Measurements from ENCODE around the gene AP1B1. TPM values are rescaled to one million over a fixed set of nuclear protein-coding genes. Genes with fewer than 3 reads are reported as not detected.

AP1B1 gene
- total RNA-seq, 4 donors from 2014 or later = 63.5 to 144 (median 95.4) TPM

GRCh38 chr22:29306835-29307595 lies 81.4 kb downstream of the AP1B1 start:
- Histone ChIP-seq H3K4me1 (peaks cover 60 to 87% (median 60%) of the 10 kb centered on the region in 3 donors), H3K9me3 (no peaks in the 10 kb centered on the region), H3K4me3 (peak overlapping the region; percentile 69 to 98 (median 74)), H3K27ac (peak overlapping the region; percentile 88 to 96 (median 90)), H3K27me3 (no peaks in the 10 kb centered on the region), H3K36me3 (peaks cover 0 to 4% (median 0%) of the 10 kb centered on the region in 3 donors)
- intact Hi-C loops (cut with DNase I) = no loop called here
- 0% methylated on average over 28 of the region's 83 CpGs; no CpG with 5 or more reads in 1 of the 2 donors for WGBS, 2 donors
- no peak for DNase-seq
- TF ChIP-seq, protein P1, sequence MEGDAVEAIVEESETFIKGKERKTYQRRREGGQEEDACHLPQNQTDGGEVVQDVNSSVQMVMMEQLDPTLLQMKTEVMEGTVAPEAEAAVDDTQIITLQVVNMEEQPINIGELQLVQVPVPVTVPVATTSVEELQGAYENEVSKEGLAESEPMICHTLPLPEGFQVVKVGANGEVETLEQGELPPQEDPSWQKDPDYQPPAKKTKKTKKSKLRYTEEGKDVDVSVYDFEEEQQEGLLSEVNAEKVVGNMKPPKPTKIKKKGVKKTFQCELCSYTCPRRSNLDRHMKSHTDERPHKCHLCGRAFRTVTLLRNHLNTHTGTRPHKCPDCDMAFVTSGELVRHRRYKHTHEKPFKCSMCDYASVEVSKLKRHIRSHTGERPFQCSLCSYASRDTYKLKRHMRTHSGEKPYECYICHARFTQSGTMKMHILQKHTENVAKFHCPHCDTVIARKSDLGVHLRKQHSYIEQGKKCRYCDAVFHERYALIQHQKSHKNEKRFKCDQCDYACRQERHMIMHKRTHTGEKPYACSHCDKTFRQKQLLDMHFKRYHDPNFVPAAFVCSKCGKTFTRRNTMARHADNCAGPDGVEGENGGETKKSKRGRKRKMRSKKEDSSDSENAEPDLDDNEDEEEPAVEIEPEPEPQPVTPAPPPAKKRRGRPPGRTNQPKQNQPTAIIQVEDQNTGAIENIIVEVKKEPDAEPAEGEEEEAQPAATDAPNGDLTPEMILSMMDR (IDR thresholded peaks at IDR 0.05) = peak in 2 of 6 experiments; percentile 2 to 9
- TF ChIP-seq POLR2A (IDR thresholded peaks at IDR 0.05) = peak in 2 of 4 donors; percentile 44 to 70

DNA sequence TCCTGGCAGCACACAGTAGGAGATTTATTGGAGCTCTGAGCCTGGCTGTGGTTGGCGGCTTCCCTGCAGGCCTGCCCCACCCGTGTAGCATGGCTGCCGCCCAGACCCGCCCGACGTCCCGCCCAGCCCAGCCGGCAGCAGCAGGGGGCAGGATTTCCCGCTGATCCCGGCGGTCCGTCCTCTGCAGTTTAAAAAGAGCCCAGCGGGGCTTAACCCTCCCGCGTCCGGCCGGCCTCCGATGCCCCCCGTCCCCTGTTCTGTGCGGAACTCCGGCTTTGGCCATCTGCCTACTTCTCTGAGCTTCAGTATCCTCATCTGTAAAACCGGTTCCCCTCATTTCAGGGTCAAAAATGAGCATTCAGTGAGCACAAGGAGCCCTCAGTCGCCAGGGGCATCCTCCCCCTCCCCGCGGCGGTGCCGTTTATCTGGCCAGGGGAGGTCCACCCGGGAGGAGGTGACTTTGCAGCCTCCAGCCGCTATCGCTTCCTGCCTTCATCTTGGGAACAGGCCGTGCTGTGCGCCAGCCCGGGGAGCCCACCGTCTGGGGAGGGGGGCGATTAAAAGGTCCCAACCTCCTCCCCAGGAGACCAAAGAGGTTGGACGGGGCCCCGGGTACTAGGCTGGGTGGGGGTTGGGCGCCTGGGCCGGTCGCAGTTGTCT lies 82.1 kb downstream of the AP1B1 start, which contains the start of gene GAS2L1:
GAS2L1 (plus strand) TSS at position 476 of the 660 bp plus-strand sequence. CDS start 1,456 bp downstream, outside the sequence.
- H3K4me1 ChIP-seq = peaks cover 52 to 83% (median 53%) of the 10 kb centered on the region in 3 donors
- peak within 1 kb of the TSS; percentile 88 to 96 (median 90) for H3K27ac ChIP-seq

GRCh38 chr22:29305836-29306174 lies 82.6 kb downstream of the AP1B1 start:
- intact Hi-C loops (cut with DNase I) = no loop called here
- DNase-seq = no peak
- Histone ChIP-seq H3K27me3 (no peaks in the 10 kb centered on the region), H3K36me3 (peaks cover 0 to 10% (median 0%) of the 10 kb centered on the region in 3 donors), H3K4me3 (peak overlapping the region; percentile 69 to 98 (median 74)), H3K9me3 (no peaks in the 10 kb centered on the region), H3K27ac (peak overlapping the region; percentile 88 to 96 (median 90)), H3K4me1 (peaks cover 47 to 78% (median 48%) of the 10 kb centered on the region in 3 donors)
- TF ChIP-seq, protein P1 (IDR thresholded peaks at IDR 0.05) = no peak
- no peak for TF ChIP-seq POLR2A (IDR thresholded peaks at IDR 0.05)
- WGBS, 2 donors = 50 to 51% methylated on average over 6 to 7 of the region's 7 CpGs

More for the DNA sequence above, 82.1 kb downstream of the AP1B1 start, which contains the start of gene GAS2L1:
- Histone ChIP-seq H3K27me3 (no peaks in the 10 kb centered on the region), H3K36me3 (peaks cover 0 to 5% (median 0%) of the 10 kb centered on the region in 3 donors), H3K9me3 (no peaks in the 10 kb centered on the region), H3K4me3 (peak within 1 kb of the TSS; percentile 69 to 98 (median 74))
- WGBS, 2 donors = 0% methylated on average over 11 to 14 of the region's 40 CpGs
- no peak for DNase-seq
- intact Hi-C loops (cut with DNase I) = no loop called here
- TF ChIP-seq, protein P1 (IDR thresholded peaks at IDR 0.05) = peak in 5 of 6 experiments; percentile 64 to 78 (median 71)
- no peak for TF ChIP-seq POLR2A (IDR thresholded peaks at IDR 0.05)

DNA sequence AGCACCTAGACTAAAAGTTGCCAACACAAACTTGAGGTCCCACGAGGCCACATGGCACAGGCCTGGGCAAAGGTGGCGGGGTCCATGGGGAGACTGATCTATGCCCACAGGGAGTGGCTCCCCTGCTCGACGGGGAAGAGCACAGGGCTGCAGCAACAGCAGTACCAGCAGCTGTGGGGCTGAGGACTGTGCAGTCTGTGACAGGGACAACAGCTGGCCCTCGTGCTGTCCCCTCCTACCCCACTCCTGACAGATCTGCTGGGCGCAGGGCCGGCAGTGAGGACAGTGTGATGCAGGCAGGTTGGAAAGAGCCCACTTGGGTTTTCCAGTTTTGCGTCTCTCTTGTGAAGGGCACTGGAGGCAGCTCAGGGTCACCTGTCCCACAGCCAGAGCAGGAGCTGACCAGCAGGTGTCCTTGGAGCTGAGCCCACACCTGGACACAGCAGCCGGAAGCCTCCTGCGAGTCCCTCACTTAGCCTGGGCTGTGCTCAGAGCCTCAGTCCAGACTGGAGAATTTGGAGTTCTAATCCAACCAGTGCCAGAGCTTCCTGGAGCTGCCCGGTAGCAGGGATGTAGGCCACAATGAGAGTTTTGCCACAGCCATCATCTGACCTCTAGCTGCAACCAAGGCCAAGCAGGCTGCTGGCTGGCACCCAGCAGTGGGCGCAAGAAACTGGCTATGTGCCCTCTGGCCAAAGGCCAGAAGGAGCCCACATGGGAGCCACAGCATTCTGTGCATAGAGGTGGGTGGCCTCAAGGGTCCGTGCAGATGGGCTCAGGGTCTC lies 85.5 kb downstream of the AP1B1 start:
- intact Hi-C loops (cut with DNase I) = no loop called here
- peaks cover 19 to 40% (median 25%) of the 10 kb centered on the region in 3 donors for H3K36me3 ChIP-seq
- peak overlapping the region in 2 of 4 donors; percentile 25 to 29 for H3K27ac ChIP-seq
- no peaks in the 10 kb centered on the region for H3K9me3 ChIP-seq
- no peaks in the 10 kb centered on the region for H3K27me3 ChIP-seq
- no peak overlapping the region for H3K4me3 ChIP-seq
- TF ChIP-seq POLR2A (IDR thresholded peaks at IDR 0.05) = no peak
- TF ChIP-seq, protein P1 (IDR thresholded peaks at IDR 0.05) = no peak
- H3K4me1 ChIP-seq = peaks cover 18 to 48% (median 19%) of the 10 kb centered on the region in 3 donors
- DNase-seq = no peak
- 31 to 49% methylated on average over 5 to 8 of the region's 13 CpGs for WGBS, 2 donors

Data from esophagus squamous epithelium (tissue), 5 donors.